ENCODE results near the gene GPR15.

The GPR15 gene

DNA sequence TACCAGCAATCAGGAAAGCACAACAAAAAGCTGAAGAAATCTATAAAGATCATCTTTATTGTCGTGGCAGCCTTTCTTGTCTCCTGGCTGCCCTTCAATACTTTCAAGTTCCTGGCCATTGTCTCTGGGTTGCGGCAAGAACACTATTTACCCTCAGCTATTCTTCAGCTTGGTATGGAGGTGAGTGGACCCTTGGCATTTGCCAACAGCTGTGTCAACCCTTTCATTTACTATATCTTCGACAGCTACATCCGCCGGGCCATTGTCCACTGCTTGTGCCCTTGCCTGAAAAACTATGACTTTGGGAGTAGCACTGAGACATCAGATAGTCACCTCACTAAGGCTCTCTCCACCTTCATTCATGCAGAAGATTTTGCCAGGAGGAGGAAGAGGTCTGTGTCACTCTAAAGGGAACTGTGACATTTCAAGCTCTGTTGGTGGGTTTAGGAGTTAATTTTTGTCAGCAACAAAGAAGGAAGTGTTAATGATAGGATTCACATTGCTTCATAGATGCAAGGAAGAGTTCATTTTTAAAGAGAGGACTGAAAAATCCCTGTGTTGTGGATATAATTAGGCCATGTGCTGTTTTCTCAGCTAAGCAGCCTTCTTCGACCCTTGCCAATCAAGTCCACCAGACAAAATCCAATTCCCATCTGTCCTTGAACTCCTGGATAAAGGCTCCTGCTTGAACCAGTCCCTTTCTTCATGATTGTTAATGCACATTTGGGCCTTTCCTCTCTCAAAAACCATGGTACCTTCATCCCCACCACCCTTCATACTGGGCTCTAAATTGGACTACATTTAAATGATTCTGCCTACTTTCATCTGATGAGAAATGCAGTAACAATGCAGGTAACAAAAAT is 1.2 kb downstream of the GPR15 start:
- H3K36me3 ChIP-seq (ENCODE audit: control insufficient read depth, insufficient read depth, low read length): no peaks in the 10 kb centered on the region
- H3K27me3 ChIP-seq (ENCODE audit: control insufficient read depth, insufficient read depth, low read length): no peaks in the 10 kb centered on the region
- H3K4me1 ChIP-seq: no peaks in the 10 kb centered on the region
- no peaks in the 10 kb centered on the region for H3K79me2 ChIP-seq
- no peak overlapping the region for H3K27ac ChIP-seq
- H3K9me3 ChIP-seq (ENCODE audit: control insufficient read depth, low read length): no peaks in the 10 kb centered on the region
- TF ChIP-seq CTCF (IDR thresholded peaks at IDR 0.05): no peak
- H3K9ac ChIP-seq: no peak overlapping the region
- no peak overlapping the region for H2AFZ ChIP-seq
- no peak overlapping the region for H3K4me2 ChIP-seq (ENCODE audit: low read length)
- H3K4me3 ChIP-seq (ENCODE audit: low read depth, low read length): no peak overlapping the region

DNA sequence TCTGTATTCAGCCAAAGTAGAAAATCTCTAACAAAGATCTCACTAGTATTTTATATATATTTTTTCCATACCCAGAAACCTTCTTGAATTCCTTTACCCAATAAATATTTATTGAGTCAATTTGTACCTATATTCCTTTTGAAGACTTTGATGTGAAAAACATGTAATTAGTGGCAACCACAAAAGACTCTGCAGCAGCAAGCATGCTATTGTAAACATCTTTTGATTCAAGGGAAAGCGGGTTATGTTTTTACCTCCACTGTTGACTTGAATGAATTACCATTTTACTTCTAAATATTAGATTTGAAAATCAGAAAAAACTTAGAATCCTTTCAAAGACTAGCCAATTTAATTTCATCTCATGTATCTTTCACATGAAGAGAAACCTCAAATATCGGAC is 2.4 kb downstream of the GPR15 start:
- H3K36me3 ChIP-seq (ENCODE audit: control insufficient read depth, insufficient read depth, low read length): no peaks in the 10 kb centered on the region
- no peak overlapping the region for H3K4me2 ChIP-seq (ENCODE audit: low read length)
- H3K27me3 ChIP-seq (ENCODE audit: control insufficient read depth, insufficient read depth, low read length): no peaks in the 10 kb centered on the region
- no peak overlapping the region for H2AFZ ChIP-seq
- no peak overlapping the region for H3K9ac ChIP-seq
- no peak overlapping the region for H3K4me3 ChIP-seq (ENCODE audit: low read depth, low read length)
- no peaks in the 10 kb centered on the region for H3K4me1 ChIP-seq
- no peak overlapping the region for H3K27ac ChIP-seq
- no peaks in the 10 kb centered on the region for H3K9me3 ChIP-seq (ENCODE audit: control insufficient read depth, low read length)
- no peaks in the 10 kb centered on the region for H3K79me2 ChIP-seq
- no peak for TF ChIP-seq CTCF (IDR thresholded peaks at IDR 0.05)

GRCh38 chr3:98534734-98535133 is 3.0 kb downstream of the GPR15 start:
- TF ChIP-seq CTCF (IDR thresholded peaks at IDR 0.05): no peak
- Histone ChIP-seq H3K79me2 (no peaks in the 10 kb centered on the region), H3K27me3 (ENCODE audit: control insufficient read depth, insufficient read depth, low read length) (no peaks in the 10 kb centered on the region), H3K4me1 (no peaks in the 10 kb centered on the region), H3K27ac (no peak overlapping the region), H3K9ac (no peak overlapping the region), H2AFZ (no peak overlapping the region), H3K36me3 (ENCODE audit: control insufficient read depth, insufficient read depth, low read length) (no peaks in the 10 kb centered on the region), H3K9me3 (ENCODE audit: control insufficient read depth, low read length) (no peaks in the 10 kb centered on the region), H3K4me2 (ENCODE audit: low read length) (no peak overlapping the region), H3K4me3 (ENCODE audit: low read depth, low read length) (no peak overlapping the region)

GRCh38 chr3:98536456-98537017 is 4.8 kb downstream of the GPR15 start:
- Histone ChIP-seq H3K4me3 (ENCODE audit: low read depth, low read length) (no peak overlapping the region), H2AFZ (no peak overlapping the region), H3K4me2 (ENCODE audit: low read length) (no peak overlapping the region), H3K36me3 (ENCODE audit: control insufficient read depth, insufficient read depth, low read length) (no peaks in the 10 kb centered on the region), H3K27ac (no peak overlapping the region), H3K9me3 (ENCODE audit: control insufficient read depth, low read length) (no peaks in the 10 kb centered on the region), H3K4me1 (no peaks in the 10 kb centered on the region), H3K79me2 (no peaks in the 10 kb centered on the region), H3K27me3 (ENCODE audit: control insufficient read depth, insufficient read depth, low read length) (no peaks in the 10 kb centered on the region), H3K9ac (no peak overlapping the region)
- TF ChIP-seq CTCF (IDR thresholded peaks at IDR 0.05): no peak

Data from parathyroid adenoma (tissue), 2 donors.